HG03097 (cell line): Measurements from ENCODE around the gene SYT15.
"Not testable (repeated sequence)": the region's sequence is repeated elsewhere in the genome, so short reads cannot be mapped to it uniquely, and the experiment has no call there.

Experiments
- ATAC-seq: cut with Tn5 transposase; IDR thresholded peaks from one replicate; pipeline ENCODE4 v1.9.1; 2021; ENCODE audit not compliant: unreplicated experiment, low FRiP score

The SYT15 gene

GRCh38 chr10:46555713-46556514, 23.0 kb upstream of the SYT15 start:
- no peak for ATAC-seq

DNA sequence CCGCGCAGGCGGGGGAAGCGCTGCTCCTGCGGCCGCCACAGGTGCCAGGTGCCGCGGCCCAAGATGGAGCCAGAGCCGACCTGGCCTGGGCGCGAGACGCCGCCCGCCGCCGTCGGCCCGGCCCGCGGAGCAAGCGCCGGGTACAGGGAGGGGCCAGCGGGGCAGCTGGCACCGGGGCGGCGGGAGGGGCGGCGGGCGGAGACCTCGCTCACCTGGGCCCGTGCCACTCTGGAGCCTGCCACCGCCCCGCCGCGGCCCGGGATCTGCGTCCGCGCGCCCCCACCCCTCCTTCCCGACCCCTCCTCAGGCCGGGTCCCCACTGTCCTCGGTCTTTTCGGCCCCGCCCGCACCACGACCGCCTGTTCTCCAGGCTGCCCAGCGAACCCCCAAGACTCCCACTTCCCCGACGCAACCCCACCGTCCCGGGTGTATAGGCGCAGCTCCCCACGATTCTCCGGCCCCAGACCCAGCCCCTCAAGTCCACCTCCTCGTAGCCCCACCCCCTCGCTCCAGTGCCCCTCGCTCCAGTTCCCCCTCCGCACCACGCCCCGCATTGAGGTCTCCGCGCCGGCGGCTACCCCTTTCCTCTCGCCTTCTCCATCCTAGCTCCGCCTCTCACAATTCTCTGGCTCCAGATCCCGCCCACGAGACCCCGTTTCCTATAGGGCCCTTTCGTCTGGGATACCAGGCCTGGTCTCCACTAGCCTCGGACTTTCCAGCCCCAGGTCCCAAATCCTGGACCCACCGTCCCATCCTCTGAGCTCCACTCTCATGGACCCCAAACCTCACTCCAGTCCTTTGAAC, 22.2 kb upstream of the SYT15 start, which contains the start of gene GPRIN2:
Gene GPRIN2, minus strand, starts transcription at position 144 of the 804 bp plus-strand sequence. CDS start 5,922 bp downstream, outside the sequence.
- ATAC-seq, result no peak

- no peak for ATAC-seq
Observed at GRCh38 chr10:46557319-46558121, 21.4 kb upstream of the SYT15 start.

- no peak for ATAC-seq
Observed at GRCh38 chr10:46558122-46558391, 20.9 kb upstream of the SYT15 start.

DNA sequence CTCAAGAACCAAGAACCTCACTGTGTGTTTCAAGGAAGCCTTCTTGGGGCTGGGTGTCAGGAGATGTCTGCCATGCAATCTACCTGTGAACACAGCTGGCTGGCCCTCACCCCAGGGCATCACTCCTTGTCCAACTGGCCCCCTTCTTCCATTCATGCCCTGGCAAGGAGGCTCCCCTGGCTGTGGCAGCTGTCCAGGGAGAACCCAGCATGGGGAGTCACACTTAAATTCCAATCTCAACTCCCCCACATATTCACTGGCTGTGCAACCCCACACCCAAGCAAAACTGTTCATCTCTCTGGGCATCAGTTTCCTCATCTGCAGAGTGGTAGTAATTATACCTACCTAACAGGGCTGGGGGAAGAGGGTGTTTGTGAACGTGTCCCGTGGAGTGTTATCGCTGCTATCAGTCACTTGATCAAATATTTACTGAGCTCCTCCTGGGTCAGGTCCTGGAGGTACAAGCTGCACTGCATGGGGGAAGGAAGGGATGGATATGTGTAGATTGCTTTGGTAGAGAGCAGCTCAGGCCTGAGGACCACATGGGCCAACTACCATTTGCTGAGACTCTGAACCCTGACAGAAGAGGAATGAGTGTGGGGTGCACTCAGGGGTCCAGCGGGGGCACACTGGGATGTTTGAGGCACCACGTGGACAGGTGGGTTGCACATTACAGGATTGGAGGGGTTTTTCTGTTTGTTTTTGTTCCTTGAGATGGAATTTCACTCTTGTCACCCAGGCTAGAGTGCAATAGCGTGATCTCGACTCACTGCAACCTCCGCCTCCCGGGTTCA, 20.3 kb upstream of the SYT15 start:
- no peak for ATAC-seq

DNA sequence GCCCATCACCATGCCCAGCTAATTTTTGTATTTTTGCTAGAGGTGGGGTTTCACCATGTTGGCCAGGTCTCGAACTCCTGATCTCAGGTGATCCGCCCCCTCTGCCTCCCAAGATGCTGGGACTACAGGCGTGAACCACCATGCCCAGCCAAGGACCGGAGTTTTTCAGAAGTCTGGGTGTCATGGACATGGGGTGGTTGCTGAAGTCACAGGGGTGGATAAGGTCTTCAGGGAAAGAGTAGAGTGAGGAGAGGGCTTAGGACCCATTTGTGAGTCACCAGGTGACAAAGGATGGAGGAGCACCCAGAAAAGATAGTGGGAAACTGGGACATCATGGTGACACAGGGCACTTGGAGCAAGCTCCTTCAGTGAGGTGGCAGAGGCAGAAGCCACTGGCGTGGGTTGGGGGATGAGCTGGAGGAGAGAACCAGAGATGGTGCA, 19.7 kb upstream of the SYT15 start:
- no peak for ATAC-seq

DNA sequence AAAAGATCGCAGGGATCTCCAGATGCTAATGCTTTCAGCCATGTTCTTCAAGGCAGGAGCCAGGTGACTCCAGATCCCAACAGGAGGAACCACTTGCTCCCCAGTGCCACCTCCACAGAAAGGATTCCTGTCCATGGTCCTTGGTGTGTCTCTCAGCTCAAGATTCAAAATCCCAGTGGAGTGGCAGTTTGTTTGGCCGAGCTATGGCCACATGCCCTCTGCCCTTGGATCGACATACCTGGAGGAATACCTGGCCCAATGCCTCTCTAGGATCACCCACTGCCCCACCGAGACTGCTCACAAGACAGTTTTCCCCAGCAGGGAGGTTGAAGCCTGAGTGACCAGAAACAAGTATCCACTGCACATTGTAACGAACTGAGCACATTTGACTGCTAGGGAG, 18.5 kb upstream of the SYT15 start:
- no peak for ATAC-seq

- no peak for ATAC-seq
Observed at GRCh38 chr10:46560952-46561351, 18.0 kb upstream of the SYT15 start.

GRCh38 chr10:46565591-46566332, 13.2 kb upstream of the SYT15 start:
- peak; percentile 69 for ATAC-seq

GRCh38 chr10:46567151-46567550, 11.8 kb upstream of the SYT15 start:
- not testable (repeated sequence) for ATAC-seq

DNA sequence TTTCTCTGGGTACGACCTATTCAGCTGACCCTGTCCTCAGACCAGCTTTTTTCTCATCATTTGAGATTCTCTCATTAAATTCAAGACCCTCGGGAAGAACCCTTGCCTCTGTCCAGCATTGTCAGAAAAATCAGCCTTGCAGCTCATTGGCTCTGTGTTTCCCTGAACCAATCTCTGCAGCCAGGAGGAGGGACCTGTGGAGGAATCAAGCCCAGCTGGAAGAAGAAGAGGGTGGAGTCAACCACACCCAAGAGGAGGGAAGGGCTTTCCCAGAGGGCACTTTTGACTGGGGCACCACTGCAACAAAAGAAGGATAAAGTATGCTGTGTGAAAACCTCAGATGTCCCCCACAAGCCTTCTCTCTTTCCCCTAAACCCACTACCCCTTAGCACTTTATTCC, 8.3 kb upstream of the SYT15 start:
- ATAC-seq, result not testable (repeated sequence)

DNA sequence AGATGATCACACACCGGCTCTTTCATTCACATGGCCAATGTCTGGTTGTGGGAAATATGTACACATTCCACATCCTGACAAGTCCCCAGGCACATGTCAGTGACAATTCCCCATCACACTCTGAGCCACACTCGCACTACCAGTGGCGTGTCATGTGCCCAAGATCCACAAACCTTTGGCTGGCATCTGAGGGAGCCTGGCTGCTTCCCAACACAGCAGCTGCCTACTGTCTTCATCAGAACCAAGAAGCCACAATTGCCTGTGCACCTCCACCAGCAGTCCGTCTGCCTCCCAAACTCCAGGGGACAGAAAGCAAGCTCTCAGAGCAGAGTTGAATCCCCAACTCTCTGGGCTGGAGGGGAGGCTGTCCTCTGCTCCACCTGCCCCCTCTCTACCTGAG, 6.2 kb upstream of the SYT15 start:
- ATAC-seq, result not testable (repeated sequence)

DNA sequence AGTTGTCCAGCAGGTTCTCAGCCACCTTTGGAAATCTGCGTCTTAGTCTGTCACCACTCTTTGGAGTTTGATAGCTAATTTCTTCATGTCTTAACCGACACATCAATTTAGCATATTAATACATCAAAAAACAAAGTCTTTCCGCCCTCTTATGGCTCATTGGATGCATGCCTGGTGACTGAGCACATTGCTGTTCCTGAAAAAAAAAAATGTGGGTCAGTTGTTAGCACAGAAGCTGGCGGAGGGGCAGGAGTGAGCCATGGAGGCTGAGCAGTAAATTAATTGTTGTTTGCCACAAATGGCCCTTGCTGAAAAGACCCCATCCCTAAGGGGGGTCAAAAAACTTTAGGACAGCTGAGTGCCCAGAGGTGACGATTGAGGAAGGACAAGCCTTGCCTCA, 5.6 kb upstream of the SYT15 start:
- ATAC-seq, result not testable (repeated sequence)

DNA sequence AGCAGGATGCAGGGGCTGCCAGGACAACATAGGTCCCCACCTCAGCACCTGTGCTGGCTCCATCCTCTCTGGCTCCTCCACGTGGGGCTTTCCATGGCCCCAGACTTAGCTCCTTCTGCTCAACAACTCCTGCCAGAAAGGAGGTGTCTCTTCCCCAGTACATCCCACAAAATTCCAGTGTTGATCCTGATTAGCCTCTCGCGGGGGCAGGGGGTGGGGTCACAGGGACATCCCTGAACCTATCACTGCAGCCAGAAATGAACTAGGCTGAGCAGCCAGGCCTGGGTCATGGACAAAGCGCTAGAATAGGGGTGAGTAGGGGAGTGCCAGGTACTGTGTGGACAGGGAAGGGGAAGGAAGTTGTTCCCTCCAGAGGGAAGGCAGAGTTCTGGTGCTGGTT, 5.0 kb upstream of the SYT15 start:
- ATAC-seq, result not testable (repeated sequence)

GRCh38 chr10:46577624-46578473, 1.1 kb upstream of the SYT15 start:
- not testable (repeated sequence) for ATAC-seq

GRCh38 chr10:46579378-46579777, 450 bp downstream of the SYT15 start:
- ATAC-seq, result not testable (repeated sequence)

DNA sequence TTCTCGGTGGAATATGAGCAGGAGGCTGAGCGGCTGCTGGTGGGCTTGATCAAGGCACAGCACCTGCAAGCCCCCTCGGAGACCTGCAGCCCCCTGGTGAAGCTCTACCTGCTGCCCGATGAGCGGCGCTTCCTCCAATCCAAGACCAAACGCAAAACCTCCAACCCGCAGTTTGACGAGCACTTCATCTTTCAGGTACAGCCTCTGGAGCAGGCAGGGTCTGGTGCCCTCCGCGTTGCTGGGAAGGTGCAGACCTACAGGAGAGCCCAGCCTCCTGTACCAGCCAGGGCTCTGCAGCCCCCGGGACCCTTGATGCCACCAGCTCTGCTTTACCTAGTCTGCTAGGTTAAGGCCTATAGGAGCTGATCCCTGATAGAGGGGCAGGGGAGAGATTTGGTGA, 3.1 kb downstream of the SYT15 start:
- ATAC-seq, result not testable (repeated sequence)

DNA sequence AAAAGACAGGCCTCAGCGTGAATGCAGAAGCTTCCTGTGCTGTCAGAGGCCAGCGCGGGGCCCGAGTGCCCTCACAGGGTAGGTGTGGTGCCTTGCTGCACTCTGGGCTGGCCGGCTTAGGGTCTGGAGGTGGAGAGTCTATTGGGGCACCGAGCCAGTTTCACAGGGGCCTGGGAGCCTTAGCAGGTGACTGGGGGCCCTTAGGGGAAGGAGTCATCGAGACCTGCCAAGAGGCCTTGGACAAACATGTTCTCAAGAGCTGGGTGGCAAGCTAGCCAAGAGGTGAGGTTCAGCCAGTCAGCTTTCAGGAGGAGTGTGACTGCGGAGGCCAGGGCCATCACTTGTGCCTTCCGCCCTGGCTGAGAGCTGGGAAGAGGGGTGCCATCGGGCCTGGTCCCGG, 3.6 kb downstream of the SYT15 start:
- not testable (repeated sequence) for ATAC-seq

DNA sequence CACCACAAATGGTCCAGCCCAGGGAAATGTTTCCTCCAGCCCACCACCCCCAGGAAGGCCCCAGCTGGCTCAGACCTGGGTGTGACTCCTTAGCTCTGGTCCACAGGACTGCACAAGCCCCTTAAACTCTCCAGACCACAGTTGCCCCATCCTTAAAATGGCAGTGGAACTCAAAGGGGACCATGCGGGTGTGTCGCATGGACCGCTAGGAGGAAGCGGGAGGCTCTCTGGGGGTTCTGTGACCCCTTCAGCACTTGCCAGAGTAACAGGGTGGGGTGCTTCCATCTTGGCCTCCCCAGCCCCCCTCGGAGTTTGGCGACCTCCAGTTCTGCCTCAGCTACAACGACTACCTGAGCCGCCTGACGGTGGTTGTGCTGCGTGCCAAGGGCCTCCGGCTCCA, 5.3 kb downstream of the SYT15 start:
- ATAC-seq, result not testable (repeated sequence)
